GM12892 (cell line): ENCODE measurements around the gene PDGFB.

Experiments
- DNase-seq: peaks from one replicate; pipeline ENCODE4 v3.0.0; 2011; ENCODE audit not compliant: insufficient read length
- FAIRE-seq: peaks from 2 replicates; lab custom pipeline; 2011; peaks lifted over from hg19 to GRCh38; lab: Jason Lieb, UNC
- POLR2A ChIP-seq: IDR thresholded peaks from 2 replicates; pipeline ENCODE4 v1.6.1; 2011; ENCODE audit warnings: low read depth, low read length, control low read depth
- POLR2AphosphoS5 ChIP-seq: IDR thresholded peaks from 2 replicates; pipeline ENCODE4 v1.6.1; 2011; ENCODE audit warnings: low read depth, low read length, control low read depth
- TAF1 ChIP-seq: IDR thresholded peaks from 2 replicates; pipeline ENCODE4 v1.6.1; 2011; ENCODE audit warnings: low read depth, mild to moderate bottlenecking, control low read depth, low read length, borderline replicate concordance

PDGFB gene

GRCh38 chr22:39234867-39235687 is 9.7 kb downstream of the PDGFB start:
- TF ChIP-seq POLR2A (no peak), POLR2AphosphoS5 (no peak), TAF1 (no peak)
- peak; percentile 40 for FAIRE-seq
- DNase-seq = no peak

- no peak for FAIRE-seq
- no peak for TF ChIP-seq POLR2AphosphoS5
- DNase-seq = no peak
These were observed 10.4 kb downstream of the PDGFB start for GRCh38 chr22:39234472-39234787.

- DNase-seq (no peak), FAIRE-seq (no peak)
These were observed 10.9 kb downstream of the PDGFB start for GRCh38 chr22:39233710-39234471.

GRCh38 chr22:39232806-39233709 is 11.7 kb downstream of the PDGFB start:
- FAIRE-seq = no peak
- DNase-seq = no peak
- TF ChIP-seq POLR2AphosphoS5 = no peak
- no peak for TF ChIP-seq POLR2A
- TF ChIP-seq TAF1 = no peak

More at GRCh38 chr22:39233710-39234471, 10.9 kb downstream of the PDGFB start:
- no peak for TF ChIP-seq POLR2AphosphoS5

GRCh38 chr22:39232246-39232645 is 12.5 kb downstream of the PDGFB start:
- FAIRE-seq (no peak), DNase-seq (no peak)
- TF ChIP-seq POLR2A = no peak
- no peak for TF ChIP-seq TAF1
- TF ChIP-seq POLR2AphosphoS5 = no peak

- TF ChIP-seq TAF1 = no peak
- no peak for TF ChIP-seq POLR2AphosphoS5
- no peak for TF ChIP-seq POLR2A
- FAIRE-seq (no peak), DNase-seq (no peak)
These were observed 13.4 kb downstream of the PDGFB start for GRCh38 chr22:39231197-39231950.

GRCh38 chr22:39230261-39231196 is 14.3 kb downstream of the PDGFB start:
- TF ChIP-seq TAF1 = no peak
- no peak for TF ChIP-seq POLR2AphosphoS5
- TF ChIP-seq POLR2A = no peak
- FAIRE-seq = no peak
- DNase-seq = no peak

GRCh38 chr22:39229688-39230260 is 15.0 kb downstream of the PDGFB start:
- DNase-seq (no peak), FAIRE-seq (no peak)
- TF ChIP-seq POLR2A (no peak), TAF1 (no peak), POLR2AphosphoS5 (no peak)

GRCh38 chr22:39229075-39229474 is 15.7 kb downstream of the PDGFB start:
- FAIRE-seq (no peak), DNase-seq (no peak)
- TF ChIP-seq TAF1 = no peak
- no peak for TF ChIP-seq POLR2AphosphoS5
- no peak for TF ChIP-seq POLR2A
